Ectodermal cell (in vitro differentiated cells): ENCODE data around the gene ATP2C2.

Experiments used
- H3K27ac ChIP-seq: 2 replicates; pipeline ENCODE4 v1.7.0; 2013; ENCODE audit warnings: mild to moderate bottlenecking, low read depth, low read length; ENCODE audit not compliant: insufficient read depth, poor library complexity, severe bottlenecking
- H3K27me3 ChIP-seq: 2 replicates; pipeline ENCODE4 v1.7.0; 2013; ENCODE audit warnings: mild to moderate bottlenecking, low read length; ENCODE audit not compliant: insufficient read depth, control insufficient read depth, poor library complexity, severe bottlenecking
- H3K36me3 ChIP-seq: one replicate; pipeline ENCODE4 v1.7.0; 2013; ENCODE audit warnings: low read length; ENCODE audit not compliant: control insufficient read depth, insufficient read depth
- H3K4me1 ChIP-seq: one replicate; pipeline ENCODE4 v1.7.0; 2013; ENCODE audit warnings: low read length; ENCODE audit not compliant: control insufficient read depth, insufficient read depth
- H3K4me3 ChIP-seq: 2 replicates; pipeline ENCODE4 v1.7.0; 2013; ENCODE audit warnings: low read depth, low read length, control low read depth; ENCODE audit not compliant: insufficient read depth
- H3K9me3 ChIP-seq: 2 replicates; pipeline ENCODE4 v1.7.0; 2013; ENCODE audit warnings: mild to moderate bottlenecking, low read length, moderate library complexity; ENCODE audit not compliant: control insufficient read depth
- WGBS, 2 experiments: methylation state at CpG; one replicate each; pipeline ENCODE4 v1.1.7; 2013; ENCODE audit warnings: missing lambda C conversion rate in 2 of 2; 5-methylcytosine and 5-hydroxymethylcytosine counted together

Gene ATP2C2

DNA sequence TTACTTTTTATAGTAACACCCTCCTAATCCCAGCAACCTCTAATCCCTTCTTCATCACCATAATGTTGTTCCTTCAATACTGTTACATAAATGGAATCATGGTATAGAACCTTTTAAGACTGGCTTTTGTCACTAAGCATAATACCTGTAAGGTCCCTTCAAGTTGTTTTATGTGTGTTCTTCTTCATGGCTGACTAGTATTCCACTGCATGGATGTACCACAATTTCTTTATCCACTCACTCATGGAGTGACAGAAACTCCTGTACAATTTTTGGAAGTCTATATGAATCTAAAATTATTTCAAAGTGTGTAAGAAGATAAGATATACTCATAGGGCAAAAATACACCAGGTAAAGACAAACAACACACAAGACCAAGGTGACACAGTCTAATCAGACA is 99.4 kb downstream of the ATP2C2 start:
- Histone ChIP-seq H3K27me3 (no peaks in the 10 kb centered on the region), H3K4me3 (no peak overlapping the region), H3K4me1 (no peaks in the 10 kb centered on the region), H3K27ac (no peak overlapping the region), H3K36me3 (peaks cover 9% of the 10 kb centered on the region), H3K9me3 (peaks cover 5% of the 10 kb centered on the region)

DNA sequence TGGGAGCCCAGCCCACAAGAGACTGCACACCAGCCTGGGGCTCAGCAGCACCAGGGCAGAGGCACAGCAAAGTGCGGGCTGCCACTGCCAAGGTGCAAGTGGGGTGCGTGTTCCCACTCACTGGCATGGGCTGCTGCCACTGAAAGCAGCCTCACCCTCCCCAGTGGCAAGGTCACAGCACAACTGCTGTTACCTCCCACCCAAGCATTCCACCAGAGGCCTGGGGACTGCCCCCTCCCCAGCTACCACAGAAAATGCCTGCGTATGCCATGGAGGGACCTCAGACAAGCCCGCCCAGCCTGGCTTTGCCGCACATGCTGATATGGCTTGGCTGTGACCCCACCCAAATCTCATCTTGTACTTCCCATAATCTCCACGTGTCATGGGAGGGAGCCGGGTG is 103.0 kb downstream of the ATP2C2 start:
- Histone ChIP-seq H3K27me3 (no peaks in the 10 kb centered on the region), H3K4me3 (no peak overlapping the region), H3K27ac (no peak overlapping the region), H3K4me1 (no peaks in the 10 kb centered on the region), H3K36me3 (peaks cover 9% of the 10 kb centered on the region), H3K9me3 (peaks cover 5% of the 10 kb centered on the region)
- 94 to 97% methylated on average over 7 of the region's 7 CpGs for WGBS, 2 experiments

DNA sequence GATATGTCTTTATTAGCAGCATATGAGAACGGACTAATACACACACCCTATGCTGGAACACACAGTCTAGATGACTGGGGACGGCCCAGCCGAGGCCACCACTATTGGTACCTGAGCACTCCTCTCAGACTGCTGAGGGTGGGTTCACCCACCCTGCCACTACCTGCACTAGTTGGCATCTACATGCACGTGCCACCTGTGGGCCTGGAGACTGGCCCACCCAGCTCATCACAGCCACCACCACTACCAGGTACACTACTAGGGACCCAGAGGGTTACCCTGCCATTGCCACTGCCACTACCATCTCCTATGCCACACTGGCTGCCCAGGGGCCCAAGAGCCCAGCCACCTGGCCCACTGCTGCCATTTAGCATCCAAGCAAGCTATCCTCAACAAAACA is 103.6 kb downstream of the ATP2C2 start:
- Histone ChIP-seq H3K4me3 (no peak overlapping the region), H3K9me3 (peaks cover 5% of the 10 kb centered on the region), H3K4me1 (no peaks in the 10 kb centered on the region), H3K36me3 (peaks cover 9% of the 10 kb centered on the region), H3K27me3 (no peaks in the 10 kb centered on the region), H3K27ac (no peak overlapping the region)
- WGBS, 2 experiments = 94 to 97% methylated on average over 4 of the region's 4 CpGs

DNA sequence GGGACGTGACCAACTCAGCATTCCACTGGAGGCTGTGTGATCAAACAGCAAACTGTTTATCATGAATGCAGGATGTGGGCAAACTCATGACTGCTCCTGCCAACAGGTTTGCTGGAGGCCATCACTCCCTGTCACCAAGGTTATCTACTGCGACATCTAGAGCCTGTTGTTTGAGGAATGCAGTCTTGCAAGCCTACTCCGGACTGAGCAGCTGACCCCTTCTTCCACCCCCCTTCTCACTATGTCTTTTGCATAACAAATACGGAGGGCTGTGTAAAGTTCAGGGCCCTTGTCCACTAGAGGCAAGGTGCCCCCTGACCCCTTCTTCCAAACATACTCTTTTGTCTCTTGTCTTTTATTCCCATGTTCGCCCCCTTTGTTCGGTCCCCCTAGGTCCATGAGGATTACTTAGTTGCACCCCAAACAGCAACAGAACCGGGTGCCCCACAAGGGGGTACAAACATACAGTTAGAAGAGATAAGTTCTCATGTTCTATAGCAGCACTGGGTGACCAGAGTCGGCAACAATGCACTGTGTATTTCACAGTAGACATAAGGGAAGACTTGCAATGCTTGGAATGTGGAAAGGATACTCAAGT is 107.4 kb downstream of the ATP2C2 start:
- Histone ChIP-seq H3K4me3 (no peak overlapping the region), H3K9me3 (no peaks in the 10 kb centered on the region), H3K36me3 (no peaks in the 10 kb centered on the region), H3K27ac (no peak overlapping the region), H3K4me1 (no peaks in the 10 kb centered on the region), H3K27me3 (no peaks in the 10 kb centered on the region)
- 93 to 95% methylated on average over 8 of the region's 8 CpGs for WGBS, 2 experiments

DNA sequence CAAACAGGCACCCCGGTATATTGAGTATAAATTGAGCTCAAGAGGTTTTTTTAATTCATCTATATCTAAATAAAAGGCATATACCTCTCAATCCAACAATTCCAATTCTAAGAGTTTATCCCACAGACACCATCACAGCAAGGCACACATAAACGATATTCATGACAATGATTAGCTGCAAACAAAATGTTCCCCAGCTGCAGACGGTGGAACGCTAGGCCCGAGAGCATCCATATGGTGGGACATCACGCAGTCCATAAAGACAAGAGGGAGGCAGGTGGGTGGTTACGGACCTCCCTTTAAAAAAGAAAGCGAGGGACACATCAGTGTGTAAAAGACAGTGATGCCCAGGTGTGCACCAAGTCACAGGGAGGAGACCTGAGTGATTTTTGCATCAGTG is 108.1 kb downstream of the ATP2C2 start:
- H3K4me1 ChIP-seq = no peaks in the 10 kb centered on the region
- H3K9me3 ChIP-seq = no peaks in the 10 kb centered on the region
- WGBS, 2 experiments = 94% methylated on average over 7 to 8 of the region's 8 CpGs
- no peaks in the 10 kb centered on the region for H3K36me3 ChIP-seq
- no peak overlapping the region for H3K27ac ChIP-seq
- H3K27me3 ChIP-seq = no peaks in the 10 kb centered on the region
- no peak overlapping the region for H3K4me3 ChIP-seq

DNA sequence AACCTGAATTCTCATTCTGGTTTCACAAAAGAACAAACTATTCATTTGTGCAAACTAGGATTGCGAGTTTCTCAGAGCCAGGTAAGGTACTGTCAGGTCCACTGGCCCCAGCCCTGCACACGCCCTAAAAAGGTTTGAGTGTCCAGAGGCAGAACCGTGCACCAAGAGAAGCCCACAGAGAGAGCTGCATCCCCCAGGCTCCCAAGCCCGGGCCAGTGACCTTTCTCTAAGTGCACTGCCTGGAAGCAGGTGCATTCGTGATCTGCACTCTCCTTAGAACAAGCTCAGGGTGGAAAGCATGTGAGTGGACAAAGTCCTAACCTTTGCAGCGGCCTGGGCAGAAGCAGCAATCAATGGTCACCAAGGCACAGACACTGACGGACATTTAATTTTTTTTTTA is 109.3 kb downstream of the ATP2C2 start:
- no peaks in the 10 kb centered on the region for H3K9me3 ChIP-seq
- no peaks in the 10 kb centered on the region for H3K4me1 ChIP-seq
- H3K27me3 ChIP-seq = no peaks in the 10 kb centered on the region
- H3K27ac ChIP-seq = no peak overlapping the region
- no peaks in the 10 kb centered on the region for H3K36me3 ChIP-seq
- no peak overlapping the region for H3K4me3 ChIP-seq
- WGBS, 2 experiments = 95 to 96% methylated on average over 7 of the region's 7 CpGs

DNA sequence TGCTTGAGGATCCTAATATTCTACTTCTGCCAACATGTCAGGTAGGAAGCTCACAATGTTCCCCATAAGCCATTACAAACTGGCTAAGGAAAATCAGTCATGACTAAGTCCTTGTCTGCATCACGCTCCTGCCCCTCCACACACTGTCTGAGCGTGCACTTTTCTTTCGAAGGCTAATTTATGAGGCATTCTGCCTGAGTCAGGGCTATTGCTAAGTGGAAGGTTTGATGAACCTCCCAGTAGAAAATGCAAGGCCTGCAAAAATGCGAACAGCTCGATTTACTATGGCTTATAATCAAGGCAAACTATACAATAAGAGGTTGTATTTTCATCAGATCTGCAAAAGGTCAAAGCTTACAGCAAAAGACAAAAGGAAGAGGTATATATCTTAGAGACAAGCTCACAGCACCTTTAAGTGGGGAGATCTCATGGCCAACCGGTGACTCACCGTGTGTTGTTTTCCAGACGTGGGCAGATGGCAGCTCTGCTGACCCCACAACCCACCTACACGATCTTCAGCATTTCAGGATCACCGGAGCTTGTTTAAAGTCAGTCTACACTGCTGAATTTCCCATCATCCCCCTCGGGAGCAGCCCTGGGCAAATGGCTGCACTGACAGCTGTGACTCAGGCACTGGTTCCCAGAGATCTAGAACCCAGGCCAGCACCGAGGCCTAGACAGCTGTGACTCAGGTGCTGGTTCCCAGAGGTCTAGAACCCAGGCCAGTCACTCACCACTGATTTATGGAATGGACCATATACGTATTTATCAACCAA is 110.0 kb downstream of the ATP2C2 start:
- H3K9me3 ChIP-seq = no peaks in the 10 kb centered on the region
- no peaks in the 10 kb centered on the region for H3K4me1 ChIP-seq
- H3K27ac ChIP-seq = no peak overlapping the region
- WGBS, 2 experiments = 94 to 95% methylated on average over 11 to 13 of the region's 13 CpGs
- H3K4me3 ChIP-seq = no peak overlapping the region
- no peaks in the 10 kb centered on the region for H3K36me3 ChIP-seq
- no peaks in the 10 kb centered on the region for H3K27me3 ChIP-seq

DNA sequence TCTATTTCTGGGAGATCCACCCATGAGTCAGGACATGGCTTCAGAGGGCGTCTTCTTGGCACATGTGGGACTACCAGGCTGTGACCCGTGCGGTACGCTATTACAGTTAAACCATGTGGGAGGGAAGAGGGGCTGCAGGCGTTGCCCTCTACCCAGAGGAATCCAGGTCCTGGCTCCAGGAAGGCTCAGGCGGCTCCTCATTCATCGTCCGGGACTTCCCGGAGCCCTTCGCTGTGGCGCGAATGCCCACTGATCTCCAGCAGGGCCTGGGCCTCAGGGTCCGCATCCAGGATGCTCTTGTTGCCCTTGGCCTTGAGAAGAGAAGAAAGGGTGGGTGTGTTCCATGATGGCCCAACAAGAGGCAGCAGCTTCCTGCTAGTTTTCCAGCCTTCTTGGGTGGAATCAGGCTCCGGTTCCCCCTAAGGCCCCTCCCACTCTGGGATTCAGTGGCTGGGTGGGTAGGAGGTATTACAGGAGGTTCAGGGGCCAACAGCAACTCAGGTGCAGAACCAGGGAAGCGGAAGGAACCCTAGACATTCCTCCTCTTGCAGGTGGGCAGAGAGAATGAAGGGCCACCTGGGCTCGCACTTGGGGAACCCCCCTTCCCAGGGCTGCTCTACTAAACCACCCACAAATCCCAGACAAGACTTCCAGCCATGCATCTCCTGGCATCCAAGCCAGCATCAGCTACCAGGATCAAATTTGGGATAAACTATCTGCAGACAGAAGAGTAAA is 111.5 kb downstream of the ATP2C2 start:
- Histone ChIP-seq H3K27ac (no peak overlapping the region), H3K9me3 (no peaks in the 10 kb centered on the region), H3K4me1 (no peaks in the 10 kb centered on the region), H3K27me3 (no peaks in the 10 kb centered on the region), H3K36me3 (no peaks in the 10 kb centered on the region), H3K4me3 (no peak overlapping the region)
- WGBS, 2 experiments = 95 to 97% methylated on average over 16 of the region's 16 CpGs

DNA sequence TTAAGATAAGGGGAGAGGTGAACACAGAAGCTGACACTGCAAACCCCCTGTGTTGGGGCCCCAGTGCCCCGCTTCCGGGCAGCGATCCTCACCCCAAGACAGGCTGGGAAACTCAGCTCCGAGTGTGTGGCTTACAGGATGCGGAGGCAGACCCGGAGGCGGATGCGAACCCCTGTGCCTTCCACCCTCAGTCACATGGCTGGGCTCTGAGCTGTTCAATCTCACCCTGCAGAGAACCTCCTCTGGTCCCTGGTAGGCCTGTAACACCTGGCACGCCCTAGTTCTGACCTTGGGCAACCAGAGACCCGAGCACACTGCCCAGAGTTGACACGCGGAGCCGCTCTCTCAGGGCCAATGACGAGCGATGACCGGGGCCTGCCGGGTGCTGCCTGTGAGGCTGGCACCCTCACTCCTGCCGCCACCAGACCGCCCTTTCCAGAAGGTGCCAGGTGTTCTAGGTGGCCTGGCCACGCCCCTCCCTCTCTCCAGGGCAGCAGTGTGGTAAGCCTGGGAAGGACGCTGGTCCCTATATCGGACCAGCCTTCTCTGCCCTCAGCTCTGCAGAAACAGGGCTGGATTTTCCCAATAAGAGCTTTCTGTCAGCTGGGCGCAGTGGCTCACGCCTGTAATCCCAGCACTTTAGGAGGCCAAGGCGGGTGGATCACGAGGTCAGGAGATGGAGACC is 112.9 kb downstream of the ATP2C2 start:
- H3K27me3 ChIP-seq = no peaks in the 10 kb centered on the region
- H3K27ac ChIP-seq = no peak overlapping the region
- H3K4me1 ChIP-seq = no peaks in the 10 kb centered on the region
- 95% methylated on average over 26 of the region's 26 CpGs for WGBS, 2 experiments
- H3K36me3 ChIP-seq = no peaks in the 10 kb centered on the region
- no peak overlapping the region for H3K4me3 ChIP-seq
- H3K9me3 ChIP-seq = no peaks in the 10 kb centered on the region
